Measurements from ENCODE around the gene PBX2.

The PBX2 gene

GRCh38 chr6:32175711-32176475 lies 14.1 kb downstream of the PBX2 start, which contains the start of gene AGPAT1:
AGPAT1 (minus strand) TSS chr6:32176084; CDS start chr6:32171496, 4,588 bp downstream.
- Histone ChIP-seq H2BK12ac (ENCODE audit: low read length) (peak within 1 kb of the TSS; percentile 55), H2AK5ac (ENCODE audit: low read length) (peak within 1 kb of the TSS; percentile 97), H4K12ac (ENCODE audit: low read depth, low read length) (peak within 1 kb of the TSS; percentile 97), H3K27ac (ENCODE audit: low read depth, low read length) (peak within 1 kb of the TSS; percentile 91), H3K9ac (ENCODE audit: low read length) (peak within 1 kb of the TSS; percentile 95), H3K9me3 (ENCODE audit: insufficient read depth, low read depth, low read length) (no peaks in the 10 kb centered on the region), H4K91ac (ENCODE audit: low read depth, low read length) (peak within 1 kb of the TSS; percentile 94), H3K36me3 (ENCODE audit: control insufficient read depth in 1 of 2, insufficient read depth in 2 of 2, low read length in 2 of 2) (peaks cover 9 to 14% of the 10 kb centered on the region in 2 experiments), H3K4ac (ENCODE audit: low read depth, low read length) (peak within 1 kb of the TSS; percentile 92), H3K4me1 (ENCODE audit: control insufficient read depth in 1 of 2, insufficient read depth in 2 of 2, low read length in 2 of 2) (peaks cover 13 to 32% of the 10 kb centered on the region in 2 experiments), H2BK5ac (ENCODE audit: low read depth, low read length, poor library complexity) (peak within 1 kb of the TSS; percentile 55), H3K79me2 (ENCODE audit: control insufficient read depth, insufficient read depth, low read length, poor library complexity) (peaks cover 10% of the 10 kb centered on the region), H3K79me1 (ENCODE audit: low read length) (peaks cover 14% of the 10 kb centered on the region), H3K23ac (ENCODE audit: low read length) (no peak within 1 kb of the TSS), H4K8ac (ENCODE audit: low read depth, low read length) (peak within 1 kb of the TSS; percentile 93), H3K14ac (ENCODE audit: low read length) (peak within 1 kb of the TSS; percentile 96), H2AFZ (ENCODE audit: insufficient read depth, low read length, poor library complexity) (peak within 1 kb of the TSS; percentile 97), H3K18ac (ENCODE audit: low read length) (peak within 1 kb of the TSS; percentile 96), H2BK120ac (ENCODE audit: insufficient read depth, low read length, poor library complexity) (peak within 1 kb of the TSS; percentile 87), H3K27me3 (ENCODE audit: insufficient read depth, low read length) (no peaks in the 10 kb centered on the region), H3K4me3 (ENCODE audit: low read depth, low read length) (peak within 1 kb of the TSS; percentile 88), H3K4me2 (ENCODE audit: low read length) (peak within 1 kb of the TSS; percentile 79)
- WGBS (ENCODE audit: extremely low coverage, insufficient coverage, insufficient read length), result no CpG with 5 or more reads among the region's 27 CpGs
- DNase-seq, result peak; percentile 95 to 97

GRCh38 chr6:32175322-32175710 lies 14.7 kb downstream of the PBX2 start:
- peaks cover 13 to 32% of the 10 kb centered on the region in 2 experiments for H3K4me1 ChIP-seq (ENCODE audit: control insufficient read depth in 1 of 2, insufficient read depth in 2 of 2, low read length in 2 of 2)
- H2BK120ac ChIP-seq (ENCODE audit: insufficient read depth, low read length, poor library complexity), result peak overlapping the region; percentile 87
- peak overlapping the region; percentile 97 for H2AK5ac ChIP-seq (ENCODE audit: low read length)
- H3K27ac ChIP-seq (ENCODE audit: low read depth, low read length), result no peak overlapping the region
- H3K4me3 ChIP-seq (ENCODE audit: low read depth, low read length), result peak overlapping the region; percentile 88
- no peak overlapping the region for H2BK12ac ChIP-seq (ENCODE audit: low read length)
- DNase-seq, result no peak
- H3K36me3 ChIP-seq (ENCODE audit: control insufficient read depth in 1 of 2, insufficient read depth in 2 of 2, low read length in 2 of 2), result peaks cover 13 to 19% of the 10 kb centered on the region in 2 experiments
- no CpG with 5 or more reads among the region's 2 CpGs for WGBS (ENCODE audit: extremely low coverage, insufficient coverage, insufficient read length)
- H3K79me1 ChIP-seq (ENCODE audit: low read length), result peaks cover 14% of the 10 kb centered on the region
- peak overlapping the region; percentile 94 for H4K91ac ChIP-seq (ENCODE audit: low read depth, low read length)
- H3K9me3 ChIP-seq (ENCODE audit: insufficient read depth, low read depth, low read length), result no peaks in the 10 kb centered on the region
- peak overlapping the region; percentile 92 for H3K4ac ChIP-seq (ENCODE audit: low read depth, low read length)
- no peaks in the 10 kb centered on the region for H3K27me3 ChIP-seq (ENCODE audit: insufficient read depth, low read length)
- peak overlapping the region; percentile 95 for H3K9ac ChIP-seq (ENCODE audit: low read length)
- H3K18ac ChIP-seq (ENCODE audit: low read length), result peak overlapping the region; percentile 96
- peak overlapping the region; percentile 93 for H4K8ac ChIP-seq (ENCODE audit: low read depth, low read length)
- peak overlapping the region; percentile 77 for H3K4me2 ChIP-seq (ENCODE audit: low read length)
- H4K12ac ChIP-seq (ENCODE audit: low read depth, low read length), result peak overlapping the region; percentile 97
- H3K14ac ChIP-seq (ENCODE audit: low read length), result peak overlapping the region; percentile 96
- no peak overlapping the region for H3K23ac ChIP-seq (ENCODE audit: low read length)
- H2BK5ac ChIP-seq (ENCODE audit: low read depth, low read length, poor library complexity), result peak overlapping the region; percentile 55
- H2AFZ ChIP-seq (ENCODE audit: insufficient read depth, low read length, poor library complexity), result peak overlapping the region; percentile 97
- H3K79me2 ChIP-seq (ENCODE audit: control insufficient read depth, insufficient read depth, low read length, poor library complexity), result peaks cover 10% of the 10 kb centered on the region

- Histone ChIP-seq H3K4me2 (ENCODE audit: low read length) (no peak overlapping the region), H3K36me3 (ENCODE audit: control insufficient read depth in 1 of 2, insufficient read depth in 2 of 2, low read length in 2 of 2) (peaks cover 19 to 22% of the 10 kb centered on the region in 2 experiments), H2BK120ac (ENCODE audit: insufficient read depth, low read length, poor library complexity) (no peak overlapping the region), H3K14ac (ENCODE audit: low read length) (no peak overlapping the region), H3K23ac (ENCODE audit: low read length) (no peak overlapping the region), H4K8ac (ENCODE audit: low read depth, low read length) (no peak overlapping the region), H3K9me3 (ENCODE audit: insufficient read depth, low read depth, low read length) (no peaks in the 10 kb centered on the region), H4K12ac (ENCODE audit: low read depth, low read length) (no peak overlapping the region), H2BK12ac (ENCODE audit: low read length) (no peak overlapping the region), H3K4me1 (ENCODE audit: control insufficient read depth in 1 of 2, insufficient read depth in 2 of 2, low read length in 2 of 2) (peaks cover 13 to 32% of the 10 kb centered on the region in 2 experiments), H3K4me3 (ENCODE audit: low read depth, low read length) (no peak overlapping the region), H3K79me2 (ENCODE audit: control insufficient read depth, insufficient read depth, low read length, poor library complexity) (peaks cover 10% of the 10 kb centered on the region), H3K4ac (ENCODE audit: low read depth, low read length) (no peak overlapping the region), H3K27me3 (ENCODE audit: insufficient read depth, low read length) (no peaks in the 10 kb centered on the region), H3K18ac (ENCODE audit: low read length) (no peak overlapping the region), H2BK5ac (ENCODE audit: low read depth, low read length, poor library complexity) (no peak overlapping the region), H4K91ac (ENCODE audit: low read depth, low read length) (no peak overlapping the region), H3K27ac (ENCODE audit: low read depth, low read length) (no peak overlapping the region), H2AK5ac (ENCODE audit: low read length) (no peak overlapping the region), H2AFZ (ENCODE audit: insufficient read depth, low read length, poor library complexity) (no peak overlapping the region), H3K79me1 (ENCODE audit: low read length) (peaks cover 14% of the 10 kb centered on the region), H3K9ac (ENCODE audit: low read length) (no peak overlapping the region)
- no peak for DNase-seq
- WGBS (ENCODE audit: extremely low coverage, insufficient coverage, insufficient read length), result no CpG with 5 or more reads among the region's 1 CpG
These were observed 15.6 kb downstream of the PBX2 start for GRCh38 chr6:32174416-32174815.

- peaks cover 13 to 27% of the 10 kb centered on the region in 2 experiments for H3K4me1 ChIP-seq (ENCODE audit: control insufficient read depth in 1 of 2, insufficient read depth in 2 of 2, low read length in 2 of 2)
- no peaks in the 10 kb centered on the region for H3K27me3 ChIP-seq (ENCODE audit: insufficient read depth, low read length)
- H3K14ac ChIP-seq (ENCODE audit: low read length), result no peak overlapping the region
- no CpG with 5 or more reads among the region's 4 CpGs for WGBS (ENCODE audit: extremely low coverage, insufficient coverage, insufficient read length)
- no peak overlapping the region for H3K4me3 ChIP-seq (ENCODE audit: low read depth, low read length)
- H3K4ac ChIP-seq (ENCODE audit: low read depth, low read length), result peak overlapping the region; percentile 13
- H3K18ac ChIP-seq (ENCODE audit: low read length), result no peak overlapping the region
- no peak overlapping the region for H4K8ac ChIP-seq (ENCODE audit: low read depth, low read length)
- H2BK120ac ChIP-seq (ENCODE audit: insufficient read depth, low read length, poor library complexity), result no peak overlapping the region
- H2BK12ac ChIP-seq (ENCODE audit: low read length), result no peak overlapping the region
- DNase-seq, result no peak
- no peak overlapping the region for H2AFZ ChIP-seq (ENCODE audit: insufficient read depth, low read length, poor library complexity)
- H3K23ac ChIP-seq (ENCODE audit: low read length), result no peak overlapping the region
- H2BK5ac ChIP-seq (ENCODE audit: low read depth, low read length, poor library complexity), result peak overlapping the region; percentile 38
- peaks cover 14% of the 10 kb centered on the region for H3K79me1 ChIP-seq (ENCODE audit: low read length)
- peak overlapping the region; percentile 1 for H3K4me2 ChIP-seq (ENCODE audit: low read length)
- H4K91ac ChIP-seq (ENCODE audit: low read depth, low read length), result no peak overlapping the region
- H3K9me3 ChIP-seq (ENCODE audit: insufficient read depth, low read depth, low read length), result no peaks in the 10 kb centered on the region
- peak overlapping the region; percentile 45 for H3K9ac ChIP-seq (ENCODE audit: low read length)
- H2AK5ac ChIP-seq (ENCODE audit: low read length), result no peak overlapping the region
- H3K36me3 ChIP-seq (ENCODE audit: control insufficient read depth in 1 of 2, insufficient read depth in 2 of 2, low read length in 2 of 2), result peaks cover 31 to 34% of the 10 kb centered on the region in 2 experiments
- peak overlapping the region; percentile 45 for H3K27ac ChIP-seq (ENCODE audit: low read depth, low read length)
- peaks cover 7% of the 10 kb centered on the region for H3K79me2 ChIP-seq (ENCODE audit: control insufficient read depth, insufficient read depth, low read length, poor library complexity)
- no peak overlapping the region for H4K12ac ChIP-seq (ENCODE audit: low read depth, low read length)
These were observed 16.8 kb downstream of the PBX2 start for GRCh38 chr6:32173051-32173727.

Measured in trophoblast cell (in vitro differentiated cells and primary cell).